Activated effector memory CD4-positive, alpha-beta T cell treated with anti-CD3 and anti-CD28 coated beads, Interleukin-2, amount 50 U/mL, for 16 hours (primary cell): ENCODE results near the gene FOXP1.
"Not testable (repeated sequence)": the region's sequence is repeated elsewhere in the genome, so short reads cannot be mapped to it uniquely, and the experiment has no call there.

Source experiments
- DNase-seq: peaks from one replicate; pipeline ENCODE4 v3.0.0-alpha.2; 2020

Gene FOXP1

DNA sequence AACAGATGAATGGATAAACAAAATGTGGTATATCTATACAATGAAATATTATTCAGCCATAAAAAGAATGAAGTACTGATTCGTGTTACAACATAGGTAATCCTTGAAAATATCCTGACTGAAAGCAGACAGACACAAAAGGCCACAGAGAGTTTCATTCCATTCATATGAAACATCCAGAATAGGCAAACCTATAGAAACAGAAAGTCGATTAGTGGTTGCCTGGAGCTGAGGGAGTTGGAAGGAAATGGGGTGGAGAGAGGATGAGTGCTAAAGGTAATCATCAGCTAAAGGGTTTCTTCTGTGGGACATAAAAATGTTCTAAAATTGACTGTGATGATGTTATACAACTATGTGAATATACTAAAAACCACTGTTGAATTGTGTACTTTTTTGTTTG is 22.9 kb downstream of the FOXP1 start:
- DNase-seq: no peak

DNA sequence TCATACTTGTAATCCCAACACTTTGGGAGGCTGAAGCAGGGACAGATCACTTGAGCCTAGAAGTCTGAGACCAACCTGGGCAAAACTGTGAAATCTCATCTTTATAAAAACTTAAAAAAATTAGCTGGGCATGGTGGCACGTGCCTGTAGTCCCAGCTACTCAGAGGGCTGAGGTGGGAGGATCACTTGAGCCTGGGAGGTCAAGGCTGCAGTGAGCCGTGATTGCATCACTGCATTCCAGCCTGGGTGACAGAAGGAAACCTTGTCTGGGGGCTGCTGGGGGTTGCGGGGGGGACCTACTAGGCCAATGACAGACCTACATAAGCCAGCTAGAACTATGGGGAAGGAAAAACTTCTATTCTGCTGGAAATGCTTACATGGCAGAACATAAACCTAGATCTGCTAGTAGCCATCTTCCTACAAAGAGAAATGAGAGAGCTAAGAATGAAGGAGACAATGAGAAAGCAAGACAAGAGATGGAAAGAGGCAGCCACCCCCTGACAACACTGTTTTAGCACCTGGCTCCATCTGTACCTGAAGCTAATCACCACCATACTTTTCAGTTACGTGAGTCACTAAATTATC is 23.9 kb downstream of the FOXP1 start:
- DNase-seq: no peak

DNA sequence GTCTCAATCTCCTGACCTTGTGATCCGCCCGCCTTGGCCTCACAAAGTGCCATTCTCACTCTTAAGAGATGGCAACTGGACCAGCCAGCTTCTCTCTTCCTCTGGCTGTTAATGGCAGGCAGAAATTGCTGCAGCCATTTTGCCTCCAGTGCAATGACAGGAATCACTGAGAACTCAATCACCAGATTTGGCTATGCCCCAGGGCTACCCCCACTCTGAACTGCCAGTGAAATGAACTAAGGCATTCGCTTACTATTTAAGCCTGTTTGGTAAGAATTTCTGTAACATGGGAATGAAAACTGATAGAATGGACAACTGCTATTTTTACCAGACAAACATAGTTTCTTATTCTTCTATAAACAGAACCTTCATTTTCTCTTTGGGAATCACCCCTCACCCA is 24.5 kb downstream of the FOXP1 start:
- no peak for DNase-seq

DNA sequence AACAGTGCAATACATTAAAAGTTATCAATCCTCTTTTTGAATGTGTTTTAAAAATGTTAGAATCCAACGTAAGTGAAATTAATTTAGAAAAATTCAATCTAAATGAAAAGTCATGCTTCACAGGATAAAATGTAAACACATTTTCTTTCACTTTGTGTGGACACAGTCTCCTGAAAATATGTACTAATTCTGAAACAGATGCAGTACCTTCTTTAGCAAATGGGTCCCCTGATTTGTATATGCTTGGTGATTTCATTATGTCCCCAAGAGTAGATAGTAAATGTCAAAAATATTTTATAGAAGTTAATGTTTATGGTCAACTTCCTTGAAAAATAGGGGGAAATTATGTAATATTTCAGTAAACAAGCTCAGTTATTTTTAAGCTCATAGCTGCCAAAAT is 28.9 kb downstream of the FOXP1 start:
- no peak for DNase-seq

DNA sequence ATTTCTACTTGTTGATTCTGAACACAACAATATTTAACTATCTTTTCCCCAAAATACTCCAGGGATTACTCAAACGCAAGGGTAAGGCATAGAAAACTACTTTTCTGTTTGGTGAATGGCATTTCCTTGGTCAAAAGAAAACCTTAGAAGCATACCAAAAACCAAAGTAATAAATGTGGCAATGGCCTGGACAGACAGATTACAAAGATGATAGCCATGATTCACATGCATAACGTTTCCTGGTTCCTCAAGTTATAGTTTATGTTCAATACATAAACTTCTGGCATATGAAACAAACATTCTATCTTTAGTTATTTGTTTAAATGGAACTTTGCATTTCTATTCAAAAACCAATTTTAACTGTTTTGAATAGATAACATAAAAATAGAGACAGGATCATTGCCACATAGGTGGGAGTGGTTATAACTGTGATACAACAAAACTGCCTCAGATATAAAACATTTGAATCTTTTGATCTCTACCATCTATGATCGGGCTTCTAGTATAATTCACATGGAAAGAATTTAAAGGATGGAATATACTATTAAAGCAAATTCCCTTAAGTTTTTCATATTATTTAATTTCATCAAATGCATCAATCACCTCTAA is 32.1 kb downstream of the FOXP1 start:
- no peak for DNase-seq

DNA sequence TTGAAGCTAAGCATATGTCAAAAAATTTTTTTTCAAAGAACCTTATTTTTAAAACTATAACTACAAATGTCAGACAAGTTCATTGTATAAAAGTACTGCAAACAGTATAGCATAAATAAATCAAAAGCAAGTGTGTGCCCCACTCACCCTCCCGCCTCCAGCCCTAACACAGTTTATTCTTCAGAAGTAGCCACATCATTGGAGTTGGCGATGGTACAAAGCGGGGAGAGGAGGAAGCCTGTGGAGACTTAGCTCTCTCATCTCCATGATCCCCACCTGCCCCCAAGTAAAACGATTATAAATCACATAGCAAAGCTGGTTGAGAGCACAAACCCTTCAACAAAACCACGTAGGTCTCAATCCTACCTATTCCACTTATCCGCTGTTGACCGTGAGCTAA is 33.6 kb downstream of the FOXP1 start:
- DNase-seq: no peak

DNA sequence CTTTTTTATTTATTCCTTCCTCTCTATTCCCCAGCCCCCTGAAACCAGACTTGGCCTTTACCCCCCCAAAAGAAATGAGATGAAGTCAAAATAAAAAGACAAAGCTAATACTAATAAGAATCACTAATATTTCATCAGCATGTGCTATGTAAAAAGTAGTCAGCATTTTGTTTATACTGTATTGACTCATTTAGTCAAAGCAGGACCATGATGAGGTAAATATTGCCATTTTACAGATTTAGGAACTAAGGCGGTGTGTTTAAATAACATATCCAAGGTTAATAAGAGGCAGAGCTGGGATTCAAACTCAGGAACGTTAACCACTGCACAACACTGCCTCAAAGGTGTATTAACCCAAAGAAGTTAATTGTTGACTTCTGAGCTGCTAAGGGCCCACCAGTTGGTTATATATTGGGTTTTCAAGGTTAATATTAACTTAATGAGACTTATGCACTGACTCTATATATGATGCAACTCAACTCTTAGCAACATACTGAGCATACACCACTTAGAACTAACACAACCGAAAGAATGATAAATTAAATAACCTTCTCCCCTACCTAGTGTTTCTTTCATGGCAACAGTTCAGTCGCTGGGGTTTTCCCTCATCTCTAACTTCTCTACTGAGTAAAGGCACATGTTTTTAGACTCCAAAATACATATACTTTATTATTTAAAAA is 34.7 kb downstream of the FOXP1 start:
- DNase-seq: no peak

DNA sequence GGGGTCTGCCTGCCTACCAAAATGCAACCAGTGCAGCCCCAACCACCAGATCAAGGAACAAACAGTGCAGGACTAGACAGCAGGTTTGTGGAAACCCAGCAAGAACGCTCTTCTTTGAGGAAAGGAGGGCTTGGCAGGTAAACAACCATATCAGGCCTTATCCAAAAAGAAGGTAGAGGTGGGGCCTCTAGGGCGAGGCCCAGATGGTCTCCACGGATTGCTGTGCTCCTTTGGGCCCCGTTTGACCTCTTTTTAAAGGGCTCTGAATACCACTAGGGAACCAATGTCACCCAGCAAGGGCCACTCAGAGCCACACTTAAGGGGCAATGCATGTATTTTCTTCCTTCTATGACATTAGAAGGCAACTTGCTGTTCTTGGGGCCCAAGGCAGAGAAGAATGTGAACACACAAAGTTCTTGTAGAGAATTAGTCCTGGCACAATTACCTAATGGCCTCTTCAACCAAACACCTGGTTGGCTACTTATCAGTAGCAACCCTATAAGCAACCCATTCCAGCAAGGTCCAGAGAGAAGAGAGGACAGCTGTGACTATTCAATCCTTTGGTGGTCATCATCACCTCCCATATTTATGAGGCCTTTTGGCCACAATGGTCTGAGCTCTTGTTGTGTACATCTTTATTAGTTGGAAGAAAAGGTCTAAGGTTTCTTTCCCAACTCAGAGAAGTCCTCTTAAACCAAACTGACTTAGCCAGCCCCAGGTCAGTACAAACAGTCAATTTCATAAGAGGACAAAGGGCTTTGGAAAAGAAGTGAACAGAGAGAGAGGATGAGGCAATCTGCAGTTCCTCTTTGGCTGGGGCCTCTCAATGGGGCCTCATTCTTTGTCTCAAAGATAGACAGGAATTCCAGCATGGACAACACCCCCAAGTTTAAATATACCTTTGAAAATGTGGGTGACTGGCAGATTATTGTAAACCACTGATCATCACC is 36.0 kb downstream of the FOXP1 start:
- no peak for DNase-seq

DNA sequence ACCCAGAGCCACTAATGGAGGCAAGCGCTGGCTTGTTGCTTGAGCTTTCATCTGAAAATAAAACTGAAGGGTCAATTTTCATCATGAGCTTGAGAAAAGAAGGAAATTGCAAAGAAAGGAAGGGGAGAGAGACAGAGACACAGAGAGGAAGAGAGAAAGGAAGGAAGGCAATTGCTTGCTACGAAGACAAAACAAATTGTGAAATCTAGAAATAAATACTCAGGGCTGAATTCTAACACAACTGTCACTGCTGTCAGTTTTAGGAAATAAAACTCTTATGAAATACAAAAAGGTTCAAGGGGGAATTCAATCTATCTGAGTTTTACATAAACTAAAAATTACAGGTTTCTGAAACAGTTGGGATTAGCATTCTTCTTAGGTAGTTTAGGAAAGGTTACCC is 36.7 kb downstream of the FOXP1 start:
- no peak for DNase-seq

DNA sequence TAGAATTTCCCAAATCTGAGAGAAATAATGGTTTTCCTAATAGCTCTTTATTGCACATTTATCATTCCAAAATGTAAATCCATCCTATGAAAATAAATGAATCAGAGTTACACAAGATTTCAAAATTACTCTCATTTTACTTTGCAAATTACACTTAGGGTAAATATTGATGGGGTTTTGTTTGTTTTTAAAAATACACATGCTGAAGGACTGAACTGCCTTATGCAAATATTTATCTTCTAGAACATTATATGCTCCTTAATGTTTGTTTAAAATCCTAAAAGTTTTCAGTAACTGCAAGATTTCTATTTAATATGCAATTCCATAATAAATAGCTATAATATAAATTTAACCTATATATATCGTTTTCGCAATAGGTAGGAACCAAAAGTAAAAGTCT is 38.2 kb downstream of the FOXP1 start:
- no peak for DNase-seq

DNA sequence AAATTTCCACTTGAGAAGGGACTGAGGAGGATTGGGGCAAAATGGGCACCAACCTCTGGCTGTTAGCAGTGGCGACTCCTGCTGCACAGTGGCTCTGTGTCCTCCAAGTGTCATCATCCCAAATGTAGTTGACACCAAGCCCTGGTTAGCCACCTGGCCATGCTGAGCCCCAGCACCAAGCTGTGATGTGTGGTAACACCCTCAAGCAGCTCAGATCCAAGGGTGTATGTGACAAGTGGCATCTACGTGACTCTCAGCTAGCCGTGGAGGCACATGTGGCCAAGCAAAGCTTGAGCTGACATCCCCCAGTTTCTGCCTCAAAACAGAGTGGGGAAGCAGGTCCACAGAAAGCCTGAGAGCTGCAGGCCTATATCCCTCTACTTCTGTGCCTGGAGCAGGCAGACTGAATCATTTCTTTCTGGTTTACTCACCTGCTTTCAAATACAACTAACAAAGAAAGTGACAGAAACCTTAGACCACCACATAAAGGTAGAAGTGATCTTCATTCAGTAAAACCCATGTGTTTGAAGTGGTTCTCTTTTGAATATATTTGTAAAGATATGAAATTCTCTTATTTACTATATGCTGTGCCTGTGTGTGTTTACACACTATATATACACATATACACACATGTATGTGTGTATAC is 40.0 kb downstream of the FOXP1 start:
- DNase-seq: no peak

DNA sequence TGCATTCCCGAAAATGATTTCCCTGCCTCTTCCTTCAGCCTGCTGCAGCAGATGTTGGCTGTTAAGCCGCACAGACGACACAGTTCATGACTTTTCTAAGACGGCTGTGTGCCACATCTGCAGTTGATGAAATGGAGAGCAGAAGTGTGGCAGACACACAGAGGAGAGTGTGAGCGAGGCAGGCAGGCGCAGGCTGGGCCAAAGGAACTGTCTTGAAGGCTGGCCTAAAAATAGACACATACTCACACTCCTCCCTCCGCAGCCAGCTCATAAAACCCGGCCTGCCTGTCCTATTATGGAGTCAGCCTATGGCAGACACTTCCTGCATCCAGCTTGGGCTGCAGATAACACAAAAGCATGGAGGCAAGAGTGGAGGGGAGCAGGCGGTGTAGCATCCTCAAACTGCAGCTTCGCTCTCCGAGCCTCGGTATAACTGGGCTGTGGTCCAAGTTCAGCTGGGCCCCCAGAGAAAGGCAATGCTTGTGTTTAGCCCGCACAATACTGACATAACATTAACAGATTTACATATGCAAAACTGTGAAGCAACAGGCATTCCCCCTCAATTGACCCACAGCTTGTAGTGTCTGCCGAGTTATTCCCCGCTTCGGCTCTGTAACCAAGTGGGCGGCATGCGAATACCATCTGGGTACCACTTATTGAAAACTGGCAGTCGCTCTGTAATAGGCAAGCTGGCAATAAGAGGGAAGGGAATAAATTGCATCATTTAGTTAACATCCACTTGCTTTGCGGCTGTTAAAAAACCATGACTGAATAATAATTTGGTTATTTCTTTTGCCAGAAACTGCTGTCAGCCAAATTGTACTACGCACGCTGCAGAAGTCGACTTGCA is 40.8 kb downstream of the FOXP1 start:
- DNase-seq: no peak

DNA sequence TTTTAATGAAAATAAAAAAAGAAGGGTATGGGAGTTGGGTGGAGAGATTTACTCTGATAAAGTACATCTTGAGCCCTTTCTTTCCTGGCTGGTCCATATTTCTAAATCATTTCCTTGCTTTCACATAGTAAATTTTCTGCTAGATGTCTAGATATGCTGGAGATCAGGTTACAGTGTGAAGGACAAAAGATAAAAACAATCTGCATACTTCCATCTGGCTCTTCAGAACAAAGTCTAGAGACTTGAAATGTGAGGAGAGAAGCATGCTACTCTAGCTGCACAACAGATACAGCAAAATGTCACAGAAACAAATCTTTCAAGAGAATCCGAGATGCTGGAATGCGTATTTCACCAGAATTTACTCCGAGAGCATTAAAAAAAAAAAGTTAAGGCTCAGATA is 42.2 kb downstream of the FOXP1 start:
- no peak for DNase-seq

DNA sequence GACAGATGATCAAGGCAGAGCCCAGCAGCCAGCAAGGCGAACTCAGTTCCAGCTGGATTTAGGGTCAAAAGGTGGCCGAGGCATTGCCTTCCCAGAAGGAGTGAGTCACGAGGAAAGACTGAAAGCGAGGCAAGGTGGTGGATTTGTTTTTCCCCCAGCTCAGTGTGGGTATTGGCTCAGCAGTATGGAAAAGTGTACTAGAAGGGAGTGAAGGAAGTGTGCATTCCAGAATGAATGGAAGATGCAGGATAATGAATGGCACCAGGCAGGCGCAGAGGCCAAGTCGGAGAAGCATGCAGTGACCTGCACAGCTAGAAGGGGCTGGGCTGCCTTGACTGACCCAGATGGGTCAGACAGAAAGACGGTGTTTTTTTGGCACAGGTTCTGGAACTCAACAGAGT is 46.3 kb downstream of the FOXP1 start:
- no peak for DNase-seq

DNA sequence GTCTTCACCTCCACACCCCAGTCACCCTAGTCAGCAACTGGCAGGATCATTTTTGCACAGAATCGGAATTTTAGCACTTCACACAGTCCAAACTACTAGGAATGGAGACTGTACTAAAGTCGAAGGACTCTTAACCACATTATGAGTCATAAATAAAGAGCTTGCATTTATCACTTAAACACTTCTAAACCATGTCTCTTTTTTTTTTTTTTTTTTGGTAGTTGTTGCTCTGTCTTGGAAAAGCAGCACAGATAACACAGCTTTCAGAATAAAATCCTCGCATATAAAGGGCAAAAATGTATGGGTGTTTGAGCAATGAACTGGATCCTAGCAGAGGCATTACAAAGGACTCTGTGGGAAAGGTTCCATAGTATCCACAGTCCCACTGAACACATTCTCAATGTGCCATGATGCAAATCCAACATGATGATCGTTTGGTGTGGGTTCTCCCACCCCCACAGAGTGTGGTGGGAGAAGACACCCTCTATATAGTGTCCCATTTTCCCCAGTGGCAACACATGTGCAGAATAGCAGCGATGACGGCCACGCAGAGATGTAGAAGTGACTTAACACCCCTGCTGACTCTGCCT is 47.1 kb downstream of the FOXP1 start:
- no peak for DNase-seq

DNA sequence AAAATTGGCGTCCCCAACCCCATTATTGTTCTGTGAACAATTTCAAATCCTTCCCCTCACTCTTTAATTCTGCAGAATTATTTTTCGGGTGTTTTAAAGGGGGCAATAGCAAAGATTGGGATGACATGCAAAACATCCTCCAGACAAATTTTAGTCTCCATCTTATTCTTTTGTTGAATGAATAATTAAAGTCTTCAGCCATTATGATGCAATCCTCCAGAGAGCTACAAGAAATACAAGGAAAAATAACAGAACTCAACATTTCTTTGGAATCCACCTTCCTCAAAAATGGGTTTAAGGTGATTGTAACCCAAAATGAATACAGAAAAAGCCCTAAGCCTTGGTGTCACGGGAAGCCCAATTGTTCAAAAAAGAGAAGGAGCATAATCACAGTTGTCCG is 49.9 kb downstream of the FOXP1 start:
- no peak for DNase-seq

DNA sequence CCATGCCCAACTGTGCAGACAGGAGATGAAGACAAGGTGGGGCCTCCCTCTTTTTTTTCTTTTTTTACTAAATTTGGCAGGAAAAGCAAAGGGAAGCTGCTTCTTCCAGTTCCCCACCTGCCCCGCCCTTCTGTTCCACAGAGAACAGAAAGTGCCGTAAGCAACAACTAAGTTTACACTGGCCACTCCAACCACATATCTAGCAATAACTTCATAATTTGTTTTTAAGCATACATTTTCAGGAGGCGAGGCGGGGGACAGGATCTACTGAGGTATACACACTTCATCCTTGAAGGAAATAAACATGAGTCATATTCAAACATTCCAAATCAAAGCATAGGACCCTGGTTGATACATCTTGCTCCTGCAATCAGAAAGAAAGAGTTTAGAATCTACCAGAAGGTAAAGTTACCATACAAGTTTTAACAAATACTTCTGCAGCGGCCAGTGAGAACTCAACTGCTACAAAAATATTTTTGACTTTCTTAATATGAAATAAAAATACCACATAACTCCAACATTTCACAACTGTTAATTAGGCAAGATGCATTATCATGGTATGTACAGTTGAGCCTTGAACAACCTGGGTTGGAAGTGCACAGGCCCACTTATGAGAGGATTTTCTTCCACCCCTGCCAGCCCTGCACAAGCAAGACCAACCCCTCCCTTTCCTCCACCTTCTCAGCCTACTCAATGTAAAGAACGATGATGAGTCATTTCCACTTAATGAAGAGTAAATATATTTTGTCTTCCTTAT is 50.7 kb downstream of the FOXP1 start:
- no peak for DNase-seq

DNA sequence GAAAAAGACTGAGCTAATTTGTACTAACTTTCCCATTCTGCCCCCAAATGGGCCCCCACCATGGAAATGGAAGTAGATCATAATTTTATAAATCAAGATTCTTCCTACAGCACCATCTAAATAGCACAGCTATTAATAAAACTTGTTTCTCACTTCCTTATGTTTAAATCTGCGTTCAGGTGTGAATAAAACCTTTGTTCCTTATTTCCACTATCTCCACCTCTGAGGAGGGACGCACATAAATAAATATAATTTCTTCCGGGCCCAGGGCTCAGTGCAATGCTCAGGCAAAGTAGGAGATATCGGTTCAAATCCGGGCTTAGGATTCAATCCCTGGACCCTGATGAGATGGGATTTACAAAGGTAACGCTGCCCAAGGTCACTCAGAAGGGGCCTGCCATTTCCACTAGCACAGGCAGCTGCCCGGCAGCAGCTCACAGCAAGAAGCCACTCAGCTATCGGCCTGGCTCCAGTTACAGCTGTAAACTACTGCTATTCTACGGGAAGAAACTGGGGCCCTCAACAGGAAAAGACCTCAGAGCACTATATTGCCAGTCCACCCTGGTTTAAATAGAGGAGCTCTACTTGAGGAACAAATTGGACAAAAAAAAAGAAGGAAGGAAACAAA is 52.5 kb downstream of the FOXP1 start:
- DNase-seq: no peak

DNA sequence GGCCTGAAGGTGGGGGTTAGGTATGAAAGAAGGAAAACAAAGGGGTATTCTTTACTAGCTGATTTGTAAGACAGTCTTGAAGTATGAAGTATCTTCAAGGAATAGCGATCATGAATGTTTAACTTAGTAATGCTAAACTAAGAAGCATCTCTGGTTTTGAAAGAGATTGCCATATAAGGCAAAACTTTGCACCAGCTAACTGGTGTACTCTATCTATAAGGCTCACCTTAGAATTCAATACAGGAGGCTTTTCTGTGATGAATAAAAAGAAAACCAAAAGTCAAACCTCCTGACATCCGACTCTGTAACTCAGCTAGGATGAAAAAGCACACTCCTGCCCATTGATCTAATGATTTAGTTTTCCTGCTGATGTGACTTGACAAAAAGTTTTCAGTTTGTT is 54.7 kb downstream of the FOXP1 start:
- DNase-seq: no peak

DNA sequence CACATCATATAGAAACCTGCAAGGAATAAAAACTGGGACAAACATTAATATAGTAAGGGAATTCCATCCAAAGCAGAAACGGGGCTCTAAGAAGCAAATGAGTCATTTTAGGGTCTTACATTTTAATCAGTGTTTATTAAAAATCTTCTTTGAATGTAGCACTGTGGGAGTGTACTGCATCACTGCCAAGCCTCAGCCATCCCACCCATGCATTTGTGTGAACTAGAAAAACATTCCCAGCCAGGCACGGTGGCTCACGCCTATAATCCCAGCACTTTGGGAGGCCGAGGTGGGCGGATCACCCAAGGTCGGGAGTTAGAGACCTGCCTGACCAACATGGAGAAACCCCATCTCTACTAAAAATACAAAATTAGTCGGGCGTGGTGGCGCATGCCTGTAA is 57.1 kb downstream of the FOXP1 start:
- DNase-seq: not testable (repeated sequence)
